Neuronal stem cell (in vitro differentiated cells): ENCODE results near the gene DIP2C.
A peak's percentile ranks its signal among the peaks of the same experiment; 100 is the strongest.

Experiments
- DNase-seq: peaks from one replicate; pipeline ENCODE4 v3.0.0-alpha.2; 2013; ENCODE audit warnings: low spot score
- H2AFZ ChIP-seq: one replicate; pipeline ENCODE4 v1.6.1; 2013; ENCODE audit warnings: mild to moderate bottlenecking, low read length, inconsistent platforms
- H2AK5ac ChIP-seq: 2 replicates; pipeline ENCODE4 v1.6.1; 2013; ENCODE audit warnings: low read depth, mild to moderate bottlenecking, inconsistent platforms, low read length, moderate library complexity, mixed read lengths
- H2BK120ac ChIP-seq: 2 replicates; pipeline ENCODE4 v1.6.1; 2013; ENCODE audit warnings: low read depth, mild to moderate bottlenecking, inconsistent platforms, low read length, moderate library complexity, mixed read lengths
- H2BK12ac ChIP-seq: one replicate; pipeline ENCODE4 v1.6.1; 2013; ENCODE audit warnings: low read length, inconsistent platforms
- H2BK15ac ChIP-seq: 2 replicates; pipeline ENCODE4 v1.6.1; 2013; ENCODE audit warnings: mild to moderate bottlenecking, low read length, inconsistent platforms, mixed read lengths
- H2BK5ac ChIP-seq: one replicate; pipeline ENCODE4 v1.6.1; 2013; ENCODE audit warnings: inconsistent platforms, mild to moderate bottlenecking, low read length, moderate library complexity
- H3K14ac ChIP-seq: one replicate; pipeline ENCODE4 v1.6.1; 2013; ENCODE audit warnings: low read length, inconsistent platforms
- H3K18ac ChIP-seq: 2 replicates; pipeline ENCODE4 v1.6.1; 2013; ENCODE audit warnings: low read length, inconsistent platforms
- H3K23ac ChIP-seq: 2 replicates; pipeline ENCODE4 v1.6.1; 2013; ENCODE audit warnings: low read depth, mild to moderate bottlenecking, mixed read lengths, low read length, inconsistent platforms; ENCODE audit not compliant: poor library complexity
- H3K27ac ChIP-seq: replicated peaks from 3 replicates; pipeline ENCODE4 v1.5.1; 2013; ENCODE audit warnings: low read length, inconsistent platforms
- H3K27me3 ChIP-seq, 3 experiments: 2 replicates each; pipeline ENCODE4 v1.6.1; 2013; ENCODE audit warnings: low read length in 3 of 3, mild to moderate bottlenecking in 2 of 3, inconsistent platforms in 1 of 3, low read depth in 1 of 3, mixed read lengths in 1 of 3, moderate library complexity in 1 of 3; ENCODE audit not compliant: control insufficient read depth in 3 of 3, insufficient read depth in 3 of 3
- H3K36me3 ChIP-seq, 2 donors: replicated peaks in 1 of 2; 2 replicates each; pipeline ENCODE4 v1.6.1; 2013; ENCODE audit warnings: low read length in 2 of 2; ENCODE audit not compliant: control insufficient read depth in 2 of 2, insufficient read depth in 2 of 2
- H3K4ac ChIP-seq: 2 replicates; pipeline ENCODE4 v1.6.1; 2013; ENCODE audit warnings: inconsistent platforms, mild to moderate bottlenecking, low read length, moderate library complexity
- H3K4me1 ChIP-seq, 2 donors: 1 replicate in 1 of 2; 2 replicates in 1 of 2; pipeline ENCODE4 v1.6.1; 2013; ENCODE audit warnings: low read length in 2 of 2, low read depth in 1 of 2; ENCODE audit not compliant: control insufficient read depth in 2 of 2, insufficient read depth in 1 of 2
- H3K4me2 ChIP-seq: one replicate; pipeline ENCODE4 v1.6.1; 2013; ENCODE audit warnings: mild to moderate bottlenecking, low read length, inconsistent platforms; ENCODE audit not compliant: insufficient read depth, poor library complexity, severe bottlenecking
- H3K4me3 ChIP-seq, 2 donors: 2 replicates each; pipeline ENCODE4 v1.5.1; 2013; ENCODE audit warnings: low read length in 2 of 2, mild to moderate bottlenecking in 2 of 2, inconsistent platforms in 1 of 2, moderate library complexity in 1 of 2
- H3K79me1 ChIP-seq: one replicate; pipeline ENCODE4 v1.6.1; 2013; ENCODE audit warnings: low read depth, mild to moderate bottlenecking, inconsistent platforms, low read length, moderate library complexity
- H3K9ac ChIP-seq: one replicate; pipeline ENCODE4 v1.6.1; 2013; ENCODE audit warnings: mild to moderate bottlenecking, low read depth, low read length, inconsistent platforms; ENCODE audit not compliant: poor library complexity
- H3K9me3 ChIP-seq, 2 donors: replicated peaks in 1 of 2; 2 replicates each; pipeline versions ENCODE3 to v1.6.1; 2013; ENCODE audit warnings: low read length in 2 of 2, mild to moderate bottlenecking in 2 of 2, inconsistent platforms in 1 of 2, low read depth in 1 of 2, mixed read lengths in 1 of 2, moderate library complexity in 1 of 2; ENCODE audit not compliant: control insufficient read depth in 2 of 2, insufficient read depth in 1 of 2
- H4K8ac ChIP-seq: one replicate; pipeline ENCODE4 v1.6.1; 2013; ENCODE audit warnings: low read depth, mild to moderate bottlenecking, inconsistent platforms, low read length, moderate library complexity
- H4K91ac ChIP-seq: one replicate; pipeline ENCODE4 v1.6.1; 2013; ENCODE audit warnings: low read length, low read depth, mild to moderate bottlenecking, inconsistent platforms; ENCODE audit not compliant: poor library complexity
- WGBS, 2 donors: extraction: QIAGEN DNeasy Blood & Tissue Kit; methylation state at CpG; one replicate each; pipeline ENCODE4 v1.1.7; 2013; ENCODE audit warnings: missing lambda C conversion rate in 2 of 2, mixed read lengths in 1 of 2; ENCODE audit not compliant: insufficient read length in 2 of 2, insufficient replicate concordance in 1 of 2; ENCODE audit errors: extremely low coverage in 2 of 2; 5-methylcytosine and 5-hydroxymethylcytosine counted together

DIP2C gene

GRCh38 chr10:507355-507699 lies 182.1 kb downstream of the DIP2C start:
- Histone ChIP-seq H2BK120ac (no peak overlapping the region), H4K91ac (no peak overlapping the region), H3K4me2 (no peak overlapping the region), H2AFZ (no peak overlapping the region), H2BK12ac (no peak overlapping the region), H3K79me1 (peaks cover 14% of the 10 kb centered on the region), H2AK5ac (no peak overlapping the region), H3K4me3 (no peak overlapping the region), H3K9ac (no peak overlapping the region), H3K9me3 (peaks cover 0 to 4% of the 10 kb centered on the region in 2 donors), H2BK5ac (no peak overlapping the region), H3K23ac (peak overlapping the region; percentile 18), H2BK15ac (no peak overlapping the region), H4K8ac (no peak overlapping the region), H3K18ac (no peak overlapping the region), H3K4ac (no peak overlapping the region), H3K27ac (no peak overlapping the region), H3K36me3 (peaks cover 4 to 22% of the 10 kb centered on the region in 2 donors), H3K4me1 (peaks cover 6 to 11% of the 10 kb centered on the region in 2 donors), H3K14ac (no peak overlapping the region), H3K27me3 (no peaks in the 10 kb centered on the region)
- no peak for DNase-seq
- WGBS, 2 donors: no CpG with 5 or more reads among the region's 16 CpGs

DNA sequence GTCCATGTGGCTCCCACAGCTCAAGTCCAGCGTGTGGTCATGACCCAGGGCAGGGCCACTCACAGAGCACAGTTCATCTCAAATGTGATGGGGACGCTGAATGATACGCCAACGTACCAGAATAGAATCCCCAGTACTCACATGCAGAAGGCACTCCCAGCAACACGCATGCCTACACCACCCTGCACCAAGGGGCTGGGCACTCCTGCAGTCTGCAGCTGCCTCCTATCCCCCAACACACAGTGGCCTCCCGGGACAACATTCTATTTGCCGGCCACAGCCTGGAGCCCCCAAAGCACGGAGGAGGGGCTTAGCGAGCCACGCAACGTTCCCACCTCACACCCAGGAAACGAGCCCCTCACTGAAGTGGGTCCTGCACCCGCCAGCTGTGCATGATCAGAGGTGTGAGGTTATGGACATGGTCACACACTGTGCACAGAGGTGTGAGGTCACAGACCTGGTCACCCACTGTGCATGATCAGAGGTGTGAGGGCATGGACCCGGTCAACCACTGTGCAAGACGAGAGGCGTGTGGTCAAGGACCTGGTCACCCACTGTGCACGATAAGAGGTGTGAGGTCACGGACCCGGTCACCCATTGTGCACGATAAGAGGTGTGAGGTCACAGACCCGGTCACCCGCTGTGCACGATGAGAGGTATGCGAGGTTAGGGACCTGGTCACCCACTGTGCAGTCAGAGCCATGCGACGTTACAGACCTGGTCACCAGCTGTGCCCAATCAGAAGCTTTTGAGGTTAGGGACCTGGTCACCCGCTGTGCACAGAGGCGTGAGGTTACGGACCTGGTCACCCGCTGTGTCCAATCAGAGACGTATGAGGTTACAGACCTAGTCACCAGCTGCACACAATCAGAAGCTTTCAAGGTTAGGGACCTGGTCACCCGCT lies 182.8 kb downstream of the DIP2C start:
- Histone ChIP-seq H3K18ac (peak overlapping the region; percentile 31), H4K8ac (no peak overlapping the region), H3K27ac (no peak overlapping the region), H3K9ac (peak overlapping the region; percentile 2), H2BK15ac (no peak overlapping the region), H2BK5ac (no peak overlapping the region), H3K79me1 (peaks cover 14% of the 10 kb centered on the region), H4K91ac (no peak overlapping the region), H3K27me3 (no peaks in the 10 kb centered on the region), H3K4me2 (no peak overlapping the region), H3K36me3 (peaks cover 4 to 22% of the 10 kb centered on the region in 2 donors), H3K23ac (peak overlapping the region; percentile 95), H2BK120ac (no peak overlapping the region), H3K4ac (no peak overlapping the region), H3K14ac (peak overlapping the region; percentile 61), H2BK12ac (no peak overlapping the region), H3K4me3 (peak overlapping the region in 1 of 2 donors; percentile 8), H2AK5ac (no peak overlapping the region), H2AFZ (no peak overlapping the region), H3K9me3 (peaks cover 0 to 4% of the 10 kb centered on the region in 2 donors), H3K4me1 (peaks cover 4 to 9% of the 10 kb centered on the region in 2 donors)
- no CpG with 5 or more reads among the region's 32 CpGs for WGBS, 2 donors
- DNase-seq: no peak

DNA sequence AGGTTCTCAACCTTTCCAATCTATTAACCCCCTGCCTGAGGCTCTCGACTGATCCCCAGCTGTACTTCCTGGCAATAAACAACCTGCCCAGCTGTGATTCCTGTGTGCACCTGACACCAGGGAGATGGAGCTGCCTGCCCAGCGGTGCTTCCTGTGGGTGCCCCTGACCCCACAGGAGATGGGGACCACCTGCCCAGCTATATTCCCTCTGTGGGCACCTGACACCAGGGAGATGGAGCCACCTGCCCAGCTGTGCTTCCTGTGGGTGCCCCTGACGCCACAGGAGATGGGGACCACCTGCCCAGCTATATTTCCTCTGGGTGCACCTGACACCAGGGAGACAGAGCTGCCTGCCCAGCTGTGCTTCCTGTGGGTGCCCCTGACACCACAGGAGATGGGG lies 184.0 kb downstream of the DIP2C start:
- WGBS, 2 donors: no CpG with 5 or more reads among the region's 3 CpGs
- peak overlapping the region; percentile 72 for H3K14ac ChIP-seq
- H3K9me3 ChIP-seq: peaks cover 0 to 4% of the 10 kb centered on the region in 2 donors
- H3K27me3 ChIP-seq: no peaks in the 10 kb centered on the region
- H2AK5ac ChIP-seq: no peak overlapping the region
- peaks cover 11% of the 10 kb centered on the region for H3K79me1 ChIP-seq
- H3K4me1 ChIP-seq: peaks cover 0 to 6% of the 10 kb centered on the region in 2 donors
- H4K91ac ChIP-seq: no peak overlapping the region
- no peak overlapping the region for H3K4me2 ChIP-seq
- H3K23ac ChIP-seq: no peak overlapping the region
- H3K27ac ChIP-seq: no peak overlapping the region
- H3K18ac ChIP-seq: no peak overlapping the region
- H3K9ac ChIP-seq: no peak overlapping the region
- no peak overlapping the region for H2AFZ ChIP-seq
- H2BK15ac ChIP-seq: no peak overlapping the region
- H2BK12ac ChIP-seq: no peak overlapping the region
- DNase-seq: no peak
- no peak overlapping the region for H3K4me3 ChIP-seq
- no peak overlapping the region for H2BK120ac ChIP-seq
- H3K4ac ChIP-seq: peak overlapping the region; percentile 14
- H2BK5ac ChIP-seq: no peak overlapping the region
- H3K36me3 ChIP-seq: peaks cover 4 to 22% of the 10 kb centered on the region in 2 donors
- H4K8ac ChIP-seq: no peak overlapping the region

GRCh38 chr10:504806-505205 lies 184.7 kb downstream of the DIP2C start:
- Histone ChIP-seq H2BK12ac (no peak overlapping the region), H3K27me3 (no peaks in the 10 kb centered on the region), H2BK15ac (no peak overlapping the region), H2AFZ (no peak overlapping the region), H3K27ac (no peak overlapping the region), H2AK5ac (no peak overlapping the region), H3K14ac (no peak overlapping the region), H4K8ac (no peak overlapping the region), H2BK5ac (no peak overlapping the region), H3K4me1 (peaks cover 3 to 8% of the 10 kb centered on the region in 2 donors), H3K4ac (no peak overlapping the region), H3K18ac (no peak overlapping the region), H2BK120ac (no peak overlapping the region), H3K79me1 (peaks cover 12% of the 10 kb centered on the region), H3K23ac (no peak overlapping the region), H3K9ac (no peak overlapping the region), H3K4me2 (no peak overlapping the region), H4K91ac (no peak overlapping the region), H3K9me3 (peaks cover 0 to 4% of the 10 kb centered on the region in 2 donors), H3K4me3 (no peak overlapping the region), H3K36me3 (peaks cover 4 to 22% of the 10 kb centered on the region in 2 donors)
- no CpG with 5 or more reads among the region's 14 CpGs for WGBS, 2 donors
- DNase-seq: no peak
